Esophagus muscularis mucosa (tissue), 4 donors: ENCODE results near the gene POLK.

Experiments used
- EP300 ChIP-seq: sonication (generic); formaldehyde crosslinking; IDR thresholded peaks from one replicate; pipeline ENCODE4 v1.6.1; 2017; ENCODE audit warnings: antibody characterized with exemption
- POLR2A ChIP-seq: fragments of 450-650 bp; IDR thresholded peaks from one replicate; pipeline ENCODE4 v1.6.1; 2017; ENCODE audit warnings: antibody characterized with exemption, moderate library complexity, mild to moderate bottlenecking, low read depth
- POLR2AphosphoS5 ChIP-seq, 2 donors: sonication (generic); formaldehyde crosslinking; IDR thresholded peaks; one replicate each; pipeline ENCODE4 v1.6.1; 2017; ENCODE audit warnings: antibody characterized with exemption in 2 of 2
- TF ChIP-seq, protein P1 (sequence below), 3 experiments: fragments of 200-600 bp in 2 of 3; fragments of 450-650 bp in 1 of 3; sonication (generic) in 2 of 3; IDR thresholded peaks; one replicate each; pipeline ENCODE4 v1.5.1; 2017 to 2019; ENCODE audit warnings: antibody characterized with exemption in 3 of 3, mild to moderate bottlenecking in 2 of 3, moderate library complexity in 1 of 3

GRCh38 chr5:75510417-75510835 is 1.3 kb upstream of the POLK start:
- TF ChIP-seq, protein P1, sequence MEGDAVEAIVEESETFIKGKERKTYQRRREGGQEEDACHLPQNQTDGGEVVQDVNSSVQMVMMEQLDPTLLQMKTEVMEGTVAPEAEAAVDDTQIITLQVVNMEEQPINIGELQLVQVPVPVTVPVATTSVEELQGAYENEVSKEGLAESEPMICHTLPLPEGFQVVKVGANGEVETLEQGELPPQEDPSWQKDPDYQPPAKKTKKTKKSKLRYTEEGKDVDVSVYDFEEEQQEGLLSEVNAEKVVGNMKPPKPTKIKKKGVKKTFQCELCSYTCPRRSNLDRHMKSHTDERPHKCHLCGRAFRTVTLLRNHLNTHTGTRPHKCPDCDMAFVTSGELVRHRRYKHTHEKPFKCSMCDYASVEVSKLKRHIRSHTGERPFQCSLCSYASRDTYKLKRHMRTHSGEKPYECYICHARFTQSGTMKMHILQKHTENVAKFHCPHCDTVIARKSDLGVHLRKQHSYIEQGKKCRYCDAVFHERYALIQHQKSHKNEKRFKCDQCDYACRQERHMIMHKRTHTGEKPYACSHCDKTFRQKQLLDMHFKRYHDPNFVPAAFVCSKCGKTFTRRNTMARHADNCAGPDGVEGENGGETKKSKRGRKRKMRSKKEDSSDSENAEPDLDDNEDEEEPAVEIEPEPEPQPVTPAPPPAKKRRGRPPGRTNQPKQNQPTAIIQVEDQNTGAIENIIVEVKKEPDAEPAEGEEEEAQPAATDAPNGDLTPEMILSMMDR (IDR thresholded peaks at IDR 0.05), result no peak
- TF ChIP-seq EP300 (no peak), POLR2A (no peak), POLR2AphosphoS5 (IDR thresholded peaks at IDR 0.05) (no peak)
